Ureter (tissue), 1 donor: Measurements from ENCODE around the gene LIG1. TPM values are rescaled to one million over a fixed set of nuclear protein-coding genes. Genes with fewer than 3 reads are reported as not detected.

Experiments used
- DNase-seq: peaks from one replicate; pipeline ENCODE4 v3.0.0-alpha.2; 2020; ENCODE audit warnings: low spot score
- total RNA-seq: library from RNA; stranded (reverse); gene quantifications from one replicate; pipeline ENCODE4 v1.2.4, GENCODE V29; 2023
- donor health status: DM: yes; HTN: yes; CAD: no.

LIG1 gene
- total RNA-seq, 1 donor from 2014 or later, result 25.5 TPM

DNA sequence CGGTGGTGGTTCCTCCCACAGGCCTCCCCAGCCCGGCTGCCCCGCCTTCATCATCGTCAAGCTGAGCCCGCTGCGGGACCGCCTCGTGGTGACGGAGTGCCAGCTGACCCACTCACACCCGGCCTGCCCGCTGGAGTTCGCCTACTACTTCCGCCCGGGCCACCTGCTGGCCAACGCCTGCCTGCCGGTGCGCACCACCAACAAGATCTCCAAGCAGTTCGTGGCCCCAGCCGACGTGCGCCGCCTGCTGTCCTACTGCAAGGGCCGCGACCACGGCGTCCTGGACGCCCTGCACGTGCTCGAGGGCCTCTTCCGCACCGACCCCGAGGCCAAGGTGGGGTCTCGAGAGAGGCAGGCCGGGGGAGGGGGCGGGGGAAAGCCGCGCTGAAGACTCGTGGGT lies 12.3 kb upstream of the LIG1 start:
- no peak for DNase-seq

DNA sequence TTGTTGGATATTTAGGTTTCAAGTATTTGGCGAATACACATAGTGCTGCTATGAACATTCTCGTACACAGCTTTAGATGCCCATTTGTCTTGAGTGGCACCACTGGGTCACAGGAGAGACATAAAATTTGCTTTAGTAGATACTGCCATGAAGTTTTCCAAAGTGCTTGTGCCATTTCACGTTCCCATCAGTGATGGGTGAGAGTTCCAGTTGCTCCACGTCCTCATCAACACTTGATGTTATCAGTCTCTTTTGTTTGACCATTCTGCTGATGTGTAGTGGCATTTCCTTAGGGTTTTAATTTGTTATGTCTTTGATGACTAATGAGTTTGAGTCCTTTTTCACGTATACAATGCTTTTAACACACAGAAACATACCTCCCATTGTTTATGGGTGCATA lies 11.4 kb upstream of the LIG1 start:
- DNase-seq, result no peak

GRCh38 chr19:48176226-48176625 lies 6.1 kb upstream of the LIG1 start:
- no peak for DNase-seq

GRCh38 chr19:48175578-48175977 lies 5.4 kb upstream of the LIG1 start:
- no peak for DNase-seq

DNA sequence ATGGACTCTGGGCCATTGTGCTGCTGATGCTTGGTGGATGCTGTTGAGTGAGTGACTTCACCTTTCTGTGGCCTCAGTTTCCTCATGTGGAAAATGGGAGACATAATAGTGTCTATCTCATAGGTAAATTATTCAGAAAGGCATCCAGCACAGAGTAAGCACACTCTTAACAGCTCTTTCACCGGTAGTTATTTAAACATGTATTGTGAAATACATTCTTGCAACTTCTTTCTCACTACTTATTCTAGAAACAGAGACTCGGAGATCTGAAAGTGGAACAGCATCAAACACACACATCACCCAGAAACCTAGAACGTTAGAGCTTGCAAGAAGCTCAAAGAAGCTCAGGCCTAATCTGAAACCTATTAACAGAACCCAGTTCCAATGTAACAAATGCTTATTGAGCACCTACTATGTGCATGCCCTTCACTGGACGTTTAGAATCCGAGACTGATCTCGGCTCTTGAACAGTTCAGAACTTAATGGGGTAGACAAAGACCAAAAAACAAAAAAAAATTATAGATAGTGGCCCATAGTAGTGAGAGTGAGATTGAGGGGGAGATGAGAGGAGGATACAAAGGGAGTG lies 4.4 kb upstream of the LIG1 start:
- DNase-seq, result no peak

DNA sequence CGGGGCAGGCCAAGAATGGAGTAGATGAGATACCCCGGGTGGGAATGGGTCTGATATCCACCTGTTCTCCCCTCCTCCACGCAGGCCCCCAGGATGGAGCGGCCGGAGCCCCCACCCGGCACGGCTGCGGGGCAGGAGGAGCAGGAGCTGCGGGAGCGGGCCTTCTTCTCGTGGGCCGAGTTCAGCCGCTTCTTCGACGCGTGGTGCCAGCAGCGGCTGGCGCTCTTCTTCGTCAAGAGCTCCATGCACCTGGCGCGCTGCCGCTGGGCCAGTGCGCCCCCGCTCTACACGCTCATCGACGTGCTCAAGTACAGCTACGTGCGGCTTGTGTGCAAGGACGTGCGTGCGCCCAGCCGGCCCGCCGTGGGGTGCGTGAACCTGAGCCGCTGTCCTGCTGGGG lies 1.6 kb upstream of the LIG1 start:
- no peak for DNase-seq

DNA sequence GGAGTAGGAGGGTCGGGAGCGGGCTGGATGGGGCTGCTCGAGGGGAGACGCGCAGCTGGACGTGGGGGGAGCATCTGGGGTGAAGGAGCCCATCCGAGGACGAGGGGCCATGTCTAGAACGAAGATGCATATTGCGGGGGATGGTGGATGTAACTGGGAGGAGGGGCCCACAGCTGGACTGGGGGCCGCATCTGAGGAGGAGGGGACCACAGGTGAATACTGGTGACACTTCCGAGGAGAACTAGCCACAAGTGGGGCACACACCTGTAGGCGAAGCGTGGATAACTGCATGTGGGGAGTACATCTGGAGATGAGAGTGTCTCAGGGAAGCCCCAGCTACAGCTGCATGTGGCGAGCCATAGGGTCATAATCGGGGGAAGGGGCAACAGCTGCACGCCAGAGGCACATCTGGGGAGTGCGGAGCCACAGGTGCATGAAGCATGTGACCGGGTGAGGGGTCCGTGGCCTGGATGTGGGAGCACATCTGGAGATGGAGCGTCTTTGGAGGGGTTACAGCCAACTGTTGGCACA lies 738 bp upstream of the LIG1 start:
- no peak for DNase-seq

DNA sequence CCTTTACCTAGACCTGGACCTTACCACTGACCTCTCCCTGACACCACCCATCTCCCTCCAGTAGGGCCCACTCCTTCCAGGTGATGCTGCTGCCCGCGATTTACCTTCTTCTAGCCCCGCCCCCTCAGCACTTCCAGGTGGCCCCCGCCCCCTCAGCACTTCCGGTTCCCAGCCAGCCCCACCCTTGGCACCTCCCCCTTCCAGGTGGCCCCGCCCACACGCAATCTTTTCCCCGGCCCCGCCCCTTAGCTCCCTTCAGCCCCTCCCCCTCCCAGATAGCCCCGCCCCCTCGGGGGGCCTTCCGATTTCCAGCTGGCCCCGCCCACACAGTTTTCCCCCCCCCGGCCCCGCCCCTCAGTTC lies 586 bp downstream of the LIG1 start:
- DNase-seq, result peak; percentile 89

GRCh38 chr19:48168689-48169088 lies 1.5 kb downstream of the LIG1 start:
- DNase-seq, result no peak

DNA sequence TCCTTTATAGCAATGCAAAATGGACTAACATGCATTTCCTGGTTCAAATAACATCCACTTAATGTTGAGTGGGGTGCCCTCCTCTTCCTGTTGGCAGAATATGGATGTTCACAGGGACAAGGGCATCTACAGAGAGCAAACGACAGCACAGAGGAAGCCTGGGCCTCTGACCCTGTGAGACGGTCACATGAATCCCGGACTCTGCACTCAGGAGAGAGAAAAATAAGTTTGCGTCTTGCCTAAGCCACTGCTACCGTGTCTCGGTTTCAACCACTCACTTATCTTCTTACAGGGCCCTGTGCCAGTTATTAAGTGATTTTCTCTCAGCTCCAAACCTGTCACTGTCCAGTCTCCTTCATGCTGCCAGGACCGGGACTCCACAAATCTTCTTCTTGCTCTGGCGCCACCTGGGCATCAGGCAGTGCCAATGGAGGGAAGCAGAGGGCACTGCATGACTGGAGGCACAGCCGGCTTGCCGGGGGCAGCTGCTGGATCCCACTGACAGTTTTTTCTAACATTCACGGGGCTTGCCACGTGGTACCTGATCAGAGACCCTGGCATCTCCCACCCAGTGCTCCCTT lies 11.8 kb downstream of the LIG1 start:
- DNase-seq, result no peak

DNA sequence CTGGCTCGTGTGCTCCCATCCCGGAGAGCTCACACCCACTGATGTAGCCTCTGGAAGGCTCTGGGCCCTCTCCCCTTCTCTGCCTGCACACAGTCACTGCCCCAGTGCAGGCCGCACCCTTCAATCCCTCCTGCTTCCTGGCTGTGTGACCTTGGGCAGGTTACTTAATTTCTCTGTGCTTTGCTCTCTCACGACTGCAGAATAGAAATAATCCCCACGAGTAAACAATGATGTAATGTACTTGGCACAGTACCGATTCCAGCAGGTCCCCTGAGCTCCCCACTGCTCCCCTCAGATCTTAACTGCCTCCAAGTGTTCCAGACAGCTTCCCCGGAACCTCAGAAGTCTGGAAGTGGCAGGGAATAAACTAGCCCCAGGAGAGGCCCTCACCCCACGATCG lies 16.1 kb downstream of the LIG1 start:
- no peak for DNase-seq

GRCh38 chr19:48152551-48152950 lies 17.6 kb downstream of the LIG1 start:
- peak; percentile 62 for DNase-seq

GRCh38 chr19:48149430-48149829 lies 20.7 kb downstream of the LIG1 start:
- DNase-seq, result no peak

- no peak for DNase-seq
Observed at GRCh38 chr19:48148576-48148975, 21.6 kb downstream of the LIG1 start.

DNA sequence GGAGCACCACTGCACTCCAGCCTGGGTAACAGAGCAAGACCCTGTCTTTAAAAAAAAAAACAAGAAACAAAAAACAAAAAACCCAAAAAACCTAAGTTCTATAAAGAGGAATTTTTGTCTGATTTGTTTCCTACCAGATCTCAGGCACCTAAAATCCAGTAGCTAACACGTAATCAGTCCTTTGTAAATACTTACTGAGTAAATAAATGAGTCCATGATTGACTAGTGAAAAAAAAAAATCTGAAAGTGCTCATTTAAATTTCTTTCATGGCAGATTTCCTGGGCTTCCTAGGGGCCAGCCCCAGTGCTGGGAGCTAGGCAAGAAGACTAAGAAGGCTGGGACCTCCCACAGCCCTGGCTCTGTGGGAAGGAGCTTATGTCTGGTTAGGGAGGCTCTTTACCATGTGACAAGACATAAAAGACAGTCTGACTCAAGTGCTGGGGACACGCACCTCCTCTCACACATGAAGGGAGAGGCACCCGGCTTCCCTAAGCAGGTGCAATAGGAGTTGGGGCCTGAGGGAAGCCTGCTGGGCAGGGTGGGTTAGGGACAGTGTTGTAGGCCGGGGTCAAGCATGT lies 22.5 kb downstream of the LIG1 start:
- no peak for DNase-seq

DNA sequence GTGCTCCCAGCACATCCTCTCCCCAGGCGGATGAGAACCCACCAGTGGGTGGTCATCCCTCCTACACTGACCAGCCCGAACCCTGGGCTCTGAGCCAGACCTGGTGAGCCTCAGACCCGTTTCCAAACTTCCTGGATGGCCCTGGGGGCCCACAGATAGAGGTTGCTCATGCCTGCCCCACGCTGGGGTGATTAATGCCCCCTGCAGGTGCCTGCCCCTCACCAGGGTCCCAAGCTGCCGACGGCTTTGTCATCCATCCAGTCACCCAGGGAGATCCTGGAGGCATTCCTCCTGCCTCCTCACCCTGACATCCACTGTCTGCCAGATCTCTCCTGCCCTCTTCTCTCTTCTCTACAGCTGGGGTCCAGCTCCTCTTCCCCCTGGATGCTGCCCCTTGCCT lies 31.1 kb downstream of the LIG1 start:
- no peak for DNase-seq

GRCh38 chr19:48137411-48137810 lies 32.7 kb downstream of the LIG1 start:
- no peak for DNase-seq

- DNase-seq, result no peak
Observed at GRCh38 chr19:48136547-48136946, 33.6 kb downstream of the LIG1 start.

GRCh38 chr19:48135411-48135810 lies 34.7 kb downstream of the LIG1 start:
- no peak for DNase-seq

GRCh38 chr19:48133094-48133493 lies 37.0 kb downstream of the LIG1 start:
- DNase-seq, result no peak

DNA sequence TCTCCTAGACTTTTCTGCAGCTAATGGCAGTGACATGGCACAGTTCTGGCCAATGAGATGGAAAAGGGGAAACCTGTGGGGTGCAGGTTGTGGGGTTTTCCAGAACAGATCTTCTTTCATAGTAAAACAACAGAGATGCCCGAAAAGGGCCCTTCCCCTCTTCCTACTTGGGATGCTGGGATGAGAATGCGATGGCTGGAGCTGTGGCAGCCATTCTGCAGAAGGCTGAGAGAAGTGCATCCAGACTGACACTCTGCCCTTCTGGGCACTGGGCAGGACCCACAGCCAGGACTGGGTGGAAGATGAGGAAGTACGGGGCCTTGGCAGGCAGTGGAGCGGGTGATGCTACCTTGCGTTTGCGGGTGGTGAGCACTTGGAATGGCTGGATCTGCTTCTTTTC lies 42.6 kb downstream of the LIG1 start:
- no peak for DNase-seq

- DNase-seq, result no peak
Observed at GRCh38 chr19:48123907-48124651, 46.1 kb downstream of the LIG1 start.

DNA sequence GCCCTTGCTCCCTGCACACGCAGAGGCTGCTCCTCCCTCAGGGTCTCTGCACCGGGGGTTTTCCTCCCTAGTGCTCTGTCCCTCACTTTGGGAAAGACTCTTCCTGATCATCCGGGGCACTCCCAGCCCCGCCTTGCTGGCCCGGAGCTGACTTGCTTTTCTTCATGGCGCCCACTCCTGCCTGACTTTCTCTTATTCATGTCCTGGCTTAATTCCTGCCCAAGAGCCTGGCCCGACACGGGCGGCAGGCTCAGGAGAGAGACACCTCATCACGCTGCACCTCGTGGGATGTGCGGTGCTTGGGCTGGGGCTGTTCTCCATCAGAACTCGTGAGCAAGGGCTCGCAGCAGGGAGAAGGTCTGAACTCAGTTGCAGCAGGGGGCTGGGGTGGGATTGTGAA lies 47.7 kb downstream of the LIG1 start:
- DNase-seq, result no peak
